ENCODE data around the gene PLXNA4.

The PLXNA4 gene

DNA sequence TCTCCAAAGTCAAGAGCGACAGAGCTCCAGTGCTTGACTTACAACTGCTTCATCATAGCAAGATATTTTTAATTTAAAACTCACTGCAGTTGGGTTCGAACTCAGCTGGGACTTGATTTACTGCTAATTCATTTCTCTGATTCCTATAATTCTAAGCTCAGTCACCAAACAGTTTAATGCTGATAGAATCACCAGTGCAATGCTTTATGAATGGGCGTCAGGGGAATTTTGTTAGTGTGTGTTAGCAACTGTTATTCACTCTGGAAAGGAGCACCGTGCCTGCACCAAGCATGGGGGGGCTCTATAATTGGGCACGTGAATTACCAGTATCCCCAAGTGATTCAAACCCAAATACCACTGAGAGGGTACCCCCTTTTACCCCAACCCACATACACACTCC, 10.4 kb downstream of the PLXNA4 start:
- DNase-seq, result no peak

DNA sequence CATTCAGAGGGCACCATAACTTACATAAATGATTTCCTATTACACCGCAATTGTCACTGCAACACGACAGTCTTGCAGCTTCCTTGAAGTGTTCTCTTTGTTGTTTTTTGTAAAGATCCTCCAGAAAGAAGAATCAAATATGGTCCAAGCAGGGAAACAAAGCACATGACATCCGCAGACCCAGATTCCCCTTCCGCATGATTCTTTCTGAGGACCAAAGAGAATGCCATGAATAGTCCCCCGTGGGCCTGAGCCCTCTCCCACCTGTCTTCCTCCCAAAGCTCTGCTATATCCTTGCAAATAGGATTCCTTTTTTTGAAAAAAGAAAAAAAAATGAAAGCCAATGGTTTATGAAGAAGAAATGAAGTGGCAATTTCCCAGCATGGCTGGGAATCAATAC, 10.8 kb downstream of the PLXNA4 start:
- no peak for DNase-seq

DNA sequence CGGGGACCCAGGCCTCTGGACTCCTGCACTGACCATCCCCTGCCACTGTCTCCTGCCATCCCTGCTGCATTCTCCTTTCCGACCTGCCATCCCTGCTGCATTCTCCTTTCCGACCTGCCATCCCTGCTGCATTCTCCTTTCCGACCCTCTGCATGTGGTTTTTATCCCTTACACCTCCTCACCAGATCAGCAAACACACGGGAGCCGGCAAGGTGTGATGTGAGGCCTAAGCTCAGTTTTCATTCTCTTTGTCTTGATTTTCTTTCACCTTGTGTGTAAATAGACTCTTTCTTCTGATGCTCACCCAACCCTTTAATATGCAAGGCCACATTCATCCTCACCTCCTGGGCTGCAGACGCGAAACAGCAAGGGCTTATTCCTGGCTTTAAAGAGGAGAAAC, 11.4 kb downstream of the PLXNA4 start:
- DNase-seq, result no peak

DNA sequence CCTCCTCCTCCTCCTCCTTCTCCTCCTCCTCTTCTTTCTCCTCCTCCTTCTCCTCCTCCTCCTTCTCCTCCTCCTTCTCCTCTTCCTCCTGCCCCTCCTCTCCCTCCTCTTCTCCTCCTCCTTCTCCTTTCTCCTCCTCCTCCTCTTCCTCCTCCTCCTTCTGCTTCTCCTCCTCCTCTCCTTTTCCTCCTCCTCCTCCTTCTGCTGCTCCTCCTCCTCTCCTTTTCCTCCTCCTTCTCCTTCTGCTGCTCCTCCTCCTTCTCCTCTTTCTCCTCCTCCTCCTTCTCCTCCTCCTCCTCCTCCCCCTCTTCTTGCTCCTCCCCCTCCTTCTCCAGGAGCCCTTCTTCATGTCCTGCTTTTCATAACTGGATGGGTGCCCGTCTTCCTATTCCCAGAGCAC, 12.2 kb downstream of the PLXNA4 start:
- DNase-seq, result no peak

DNA sequence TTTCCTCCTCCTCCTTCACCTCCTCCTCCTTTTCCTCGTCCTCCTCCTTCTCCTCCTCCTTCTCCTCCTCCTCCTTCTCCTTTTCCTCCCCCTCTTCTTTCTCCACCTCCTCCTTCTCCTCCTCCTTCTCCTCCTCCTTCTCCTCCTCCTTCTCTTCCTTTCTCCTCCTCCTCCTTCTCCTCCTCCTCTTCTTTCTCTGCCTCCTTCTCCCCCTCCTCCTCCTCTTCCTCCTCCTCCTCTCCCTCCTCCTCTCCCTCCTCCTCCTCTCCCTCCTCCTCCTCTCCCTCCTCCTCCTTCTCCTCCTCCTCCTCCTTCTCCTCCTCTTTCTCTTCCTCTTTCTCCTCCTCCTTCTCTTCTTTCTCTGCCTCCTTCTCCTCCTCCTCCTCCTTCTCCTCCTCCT, 13.6 kb downstream of the PLXNA4 start:
- DNase-seq, result no peak

DNA sequence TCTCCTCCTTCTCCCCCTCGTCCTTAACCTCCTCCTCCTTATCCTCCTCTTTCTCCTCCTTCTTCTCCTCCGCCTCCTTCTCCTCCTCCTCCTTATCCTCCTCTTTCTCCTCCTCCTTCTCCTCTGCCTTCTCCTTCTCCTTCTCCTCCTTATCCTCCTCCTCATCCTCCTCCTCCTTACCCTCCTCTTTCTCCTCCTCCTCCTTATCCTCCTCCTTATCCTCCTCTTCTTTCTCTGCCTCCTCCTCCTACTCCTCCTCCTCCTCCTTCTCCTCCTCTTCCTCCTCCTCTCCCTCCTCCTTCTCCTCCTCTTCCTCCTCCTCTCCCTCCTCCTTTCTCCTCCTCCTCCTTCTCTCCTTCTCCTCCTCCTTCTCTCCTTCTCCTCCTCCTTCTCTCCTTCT, 14.5 kb downstream of the PLXNA4 start:
- DNase-seq, result no peak

DNA sequence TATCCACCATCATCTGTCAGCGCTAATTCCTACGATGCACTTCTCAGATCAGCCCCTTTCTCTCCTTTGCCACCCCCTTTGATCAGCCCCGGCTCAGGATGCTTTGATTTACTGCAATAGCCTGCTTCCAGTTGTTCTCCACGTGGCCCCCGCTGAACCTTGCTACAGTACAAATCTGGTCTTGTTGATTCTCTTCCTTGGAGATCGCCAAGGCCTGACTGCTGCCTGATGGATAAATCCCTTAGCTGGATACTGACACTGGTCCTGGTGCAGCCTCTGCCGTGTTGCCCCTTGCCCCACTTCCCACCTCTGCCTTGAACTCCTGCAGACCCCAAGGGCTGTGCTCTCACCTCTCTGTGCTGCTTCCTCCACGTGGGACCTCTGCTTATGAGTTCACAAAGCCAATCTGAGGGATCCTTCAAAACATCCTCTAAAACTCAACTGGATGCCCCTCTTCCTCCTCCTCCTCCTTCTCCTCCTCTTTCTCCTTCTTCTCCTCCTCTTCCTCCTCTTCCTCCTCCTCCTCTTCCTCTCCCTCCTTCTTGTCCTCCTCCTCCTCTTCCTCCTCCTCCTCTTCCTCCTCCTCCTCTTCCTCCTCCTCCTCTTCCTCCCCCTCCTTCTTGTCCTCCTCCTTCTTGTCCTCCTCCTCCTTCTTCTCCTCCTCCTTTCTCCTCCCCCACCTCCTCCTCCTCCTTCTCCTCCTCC, 15.3 kb downstream of the PLXNA4 start:
- DNase-seq, result no peak

DNA sequence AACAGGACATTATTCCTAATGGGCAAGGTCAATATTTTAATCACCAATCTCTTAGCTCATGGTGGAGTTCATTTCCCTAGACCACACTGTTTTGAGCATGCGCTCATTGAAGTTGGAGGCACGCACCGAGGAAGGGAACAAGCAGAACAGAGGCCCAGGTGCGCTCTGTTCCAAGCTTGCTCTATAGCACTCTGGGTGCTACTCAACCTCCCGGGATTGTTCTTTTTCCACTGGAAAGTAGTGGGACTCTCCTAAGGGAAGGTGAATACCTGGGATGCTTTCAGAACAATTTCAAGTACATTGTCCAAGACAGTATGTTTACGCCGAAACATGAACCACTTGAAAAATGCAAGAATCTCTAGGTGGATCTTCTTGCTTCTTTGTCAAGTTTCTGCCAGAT, 16.2 kb downstream of the PLXNA4 start:
- DNase-seq, result no peak

DNA sequence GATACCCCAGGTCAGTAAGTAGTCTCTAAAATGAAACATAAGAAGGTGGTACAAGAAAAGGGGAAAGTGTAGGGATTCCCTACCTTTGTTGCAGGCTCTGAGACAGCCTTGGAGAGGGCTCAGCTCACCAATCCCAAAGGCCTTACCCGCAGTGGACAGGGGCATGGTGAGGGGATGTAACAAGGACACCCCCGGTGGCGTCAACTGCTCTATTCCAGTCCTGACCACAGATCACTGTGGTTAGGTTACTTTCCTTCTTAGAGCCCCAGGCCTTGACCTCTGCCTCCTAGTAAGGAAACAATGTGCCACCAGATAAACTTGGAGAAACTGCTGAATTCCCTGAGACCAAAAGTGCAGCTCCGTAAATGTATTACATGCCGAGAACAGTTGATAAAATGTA, 17.5 kb downstream of the PLXNA4 start:
- no peak for DNase-seq

DNA sequence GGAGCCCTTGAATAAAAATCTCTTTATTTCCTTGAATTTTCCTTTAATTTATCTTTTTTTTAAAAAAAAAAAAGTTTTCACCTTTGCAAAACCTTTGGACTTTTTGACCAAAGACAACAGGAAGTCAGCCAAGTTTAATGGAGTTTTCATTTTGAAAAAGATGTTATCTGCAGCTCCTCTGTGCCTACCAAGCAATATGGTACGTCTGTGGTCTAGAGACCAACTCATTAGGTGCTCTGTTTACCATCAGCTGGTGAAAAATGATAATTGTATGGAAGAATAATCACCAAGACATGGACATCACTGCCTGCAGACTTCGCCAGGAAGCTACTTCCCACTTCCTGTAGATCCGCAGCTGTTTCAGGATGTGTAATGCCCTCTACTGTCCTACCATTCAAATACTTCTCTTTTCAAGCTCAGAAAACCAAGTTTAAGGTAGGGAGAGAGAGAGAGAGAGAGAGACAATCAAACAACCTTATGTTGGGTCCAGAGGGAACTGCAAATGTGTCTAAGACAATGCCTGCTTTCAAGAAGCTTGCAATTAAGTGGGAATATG, 18.7 kb downstream of the PLXNA4 start:
- no peak for DNase-seq

DNA sequence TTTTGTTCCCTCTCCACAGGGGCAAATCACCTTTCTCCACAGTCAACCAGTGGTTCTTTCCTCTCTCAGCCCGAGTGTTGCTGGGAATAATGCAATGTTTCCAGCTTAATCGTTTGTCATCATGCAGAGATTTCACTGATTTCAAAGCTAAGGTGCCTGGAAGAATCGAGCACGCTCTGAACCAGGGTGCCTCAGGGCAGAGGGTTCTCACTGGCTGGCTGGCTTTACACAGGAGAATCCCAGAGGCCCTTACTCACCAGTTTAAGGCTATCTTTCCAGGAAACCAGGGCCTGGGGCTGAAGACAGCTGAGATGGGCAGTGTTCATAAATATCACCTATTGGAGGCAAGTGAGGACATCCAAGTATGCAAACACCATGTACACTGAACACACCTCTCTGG, 21.8 kb downstream of the PLXNA4 start:
- DNase-seq, result no peak

DNA sequence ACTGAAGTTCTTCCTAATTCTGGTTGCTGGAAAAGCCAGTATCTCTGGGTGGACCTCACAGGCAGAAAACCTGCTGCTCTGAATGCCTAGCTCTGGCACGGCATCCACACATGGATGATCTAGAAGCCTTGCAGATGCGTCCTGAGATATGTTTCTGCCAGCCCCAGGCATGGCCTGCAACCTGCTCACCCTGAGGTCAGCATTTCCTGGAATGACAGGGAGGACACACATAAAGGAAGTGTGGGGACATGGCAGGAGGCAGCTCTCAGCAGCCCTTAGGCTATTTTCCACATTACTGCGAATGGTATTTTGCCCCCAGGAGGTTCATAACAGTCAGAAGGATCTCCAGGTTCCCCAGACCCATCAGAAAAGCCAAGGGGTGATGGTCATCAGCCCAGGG, 23.2 kb downstream of the PLXNA4 start:
- DNase-seq, result no peak

DNA sequence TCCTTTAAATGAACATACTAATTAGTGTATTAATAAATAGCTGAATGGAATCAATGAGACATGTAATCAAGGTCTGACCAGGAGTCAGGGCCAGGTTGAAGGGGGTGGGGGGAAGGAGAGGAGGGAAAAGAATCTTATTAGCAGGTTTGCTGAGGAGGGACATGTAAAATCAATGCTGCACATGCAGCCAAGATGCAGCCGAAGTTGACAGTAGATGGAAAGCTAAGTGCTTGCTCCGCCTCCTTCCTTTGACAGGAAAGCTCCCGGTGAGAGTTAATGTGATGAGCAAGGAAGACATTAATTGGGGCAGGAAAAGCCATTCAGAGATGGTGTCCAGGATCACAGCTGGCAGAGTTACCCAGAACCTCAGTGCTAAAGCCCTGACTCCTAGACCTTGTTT, 24.4 kb downstream of the PLXNA4 start:
- DNase-seq, result no peak

DNA sequence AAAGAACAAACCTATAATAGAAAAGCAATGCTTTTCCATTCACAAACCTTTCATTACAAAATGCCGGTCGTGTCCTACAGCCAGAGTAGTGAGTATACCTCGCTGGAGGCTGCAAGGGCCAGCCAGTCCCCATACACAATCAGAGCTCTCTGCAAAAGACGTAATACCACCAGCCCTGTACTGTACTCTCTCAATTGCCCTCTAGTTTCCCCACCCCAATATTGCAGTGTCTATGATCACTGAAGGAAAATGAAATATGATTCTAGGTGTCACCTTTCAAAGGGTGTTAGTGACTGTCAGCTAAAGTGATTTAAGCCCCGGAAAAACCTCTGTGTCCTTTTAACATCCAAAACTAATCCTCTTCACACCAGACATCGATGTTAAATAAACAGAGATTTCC, 24.8 kb downstream of the PLXNA4 start:
- no peak for DNase-seq

DNA sequence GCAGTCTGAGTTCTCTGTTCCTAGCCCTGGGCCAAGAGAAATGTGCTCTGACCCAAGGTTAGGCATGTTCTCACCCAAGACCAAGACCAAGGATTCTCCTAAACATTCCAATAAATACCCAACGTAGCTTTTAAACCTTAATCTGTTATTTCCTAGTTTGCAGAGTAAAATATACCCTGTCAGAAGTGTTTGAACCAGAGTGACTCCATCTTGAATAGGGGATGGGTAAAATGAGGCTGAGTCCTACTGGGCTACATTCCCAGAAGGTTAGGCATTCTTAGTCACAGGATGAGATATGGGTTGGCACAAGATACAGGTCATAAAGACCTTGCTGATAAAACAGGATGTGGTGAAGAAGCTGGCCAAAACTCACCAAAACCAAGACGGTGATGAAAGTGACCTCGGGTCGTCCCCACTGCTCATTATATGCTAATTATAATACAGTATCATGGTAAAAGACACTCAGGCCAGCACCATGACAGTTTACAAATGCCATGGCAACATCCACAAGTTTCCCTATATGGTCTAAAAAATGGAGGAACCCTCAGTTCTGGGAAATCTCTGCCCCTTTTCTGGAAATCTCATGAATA, 27.7 kb downstream of the PLXNA4 start:
- no peak for DNase-seq

DNA sequence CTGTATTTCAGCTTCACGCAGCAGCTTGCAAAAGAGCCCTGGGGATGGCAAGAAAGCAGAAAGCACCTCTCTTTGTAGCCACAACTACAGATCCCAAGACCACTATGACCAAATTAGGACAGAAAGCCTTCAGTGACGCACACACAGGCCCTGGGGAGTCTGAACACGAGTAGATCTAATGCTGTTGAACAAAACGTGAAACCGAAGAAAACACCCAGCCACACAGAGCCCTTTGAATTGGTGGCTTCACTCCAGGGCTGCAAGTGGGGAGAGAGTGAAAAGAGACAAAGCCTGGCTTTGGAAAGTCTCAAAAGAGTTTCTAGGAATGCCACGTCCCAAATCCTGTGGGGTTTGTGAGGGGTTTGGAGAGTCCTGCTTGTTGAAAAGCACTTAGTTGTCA, 28.4 kb downstream of the PLXNA4 start:
- DNase-seq, result peak in 21 of 56 donors; percentile 1 to 52 (median 12)

DNA sequence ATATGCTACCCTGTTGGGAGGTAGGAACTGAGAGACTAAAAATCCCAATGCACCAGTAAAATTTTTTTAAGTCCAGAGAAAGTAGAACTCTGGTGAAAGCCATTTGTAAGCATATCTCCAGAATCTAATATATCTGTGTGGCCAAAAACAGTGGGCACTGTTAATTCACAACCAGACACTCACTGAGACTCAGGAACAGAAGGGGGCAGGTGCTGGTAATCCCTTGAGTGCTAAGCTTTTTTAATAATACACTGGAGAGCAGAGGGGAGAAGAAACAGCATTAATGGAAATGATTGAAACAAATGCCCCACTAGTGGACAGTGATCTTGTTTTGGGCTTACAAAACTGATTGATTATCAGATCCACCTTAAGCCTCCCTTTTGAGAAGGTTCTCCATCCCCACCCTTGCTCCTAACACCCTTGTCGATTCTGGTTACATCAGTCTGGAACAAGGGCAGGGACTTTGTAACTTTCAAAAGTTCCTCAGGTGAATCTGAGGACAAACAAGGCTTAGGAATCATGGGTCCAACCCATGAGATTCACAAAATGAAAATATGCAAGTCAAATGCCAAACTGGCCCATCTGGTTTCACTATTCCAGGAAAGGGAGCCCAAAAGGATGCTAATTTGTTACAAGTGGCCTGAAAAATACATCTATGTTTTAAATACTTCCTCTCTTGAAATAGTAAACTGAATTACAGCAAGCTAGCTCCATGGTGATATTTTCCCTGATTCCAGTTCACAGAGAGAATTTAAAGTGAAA, 29.7 kb downstream of the PLXNA4 start:
- no peak for DNase-seq

DNA sequence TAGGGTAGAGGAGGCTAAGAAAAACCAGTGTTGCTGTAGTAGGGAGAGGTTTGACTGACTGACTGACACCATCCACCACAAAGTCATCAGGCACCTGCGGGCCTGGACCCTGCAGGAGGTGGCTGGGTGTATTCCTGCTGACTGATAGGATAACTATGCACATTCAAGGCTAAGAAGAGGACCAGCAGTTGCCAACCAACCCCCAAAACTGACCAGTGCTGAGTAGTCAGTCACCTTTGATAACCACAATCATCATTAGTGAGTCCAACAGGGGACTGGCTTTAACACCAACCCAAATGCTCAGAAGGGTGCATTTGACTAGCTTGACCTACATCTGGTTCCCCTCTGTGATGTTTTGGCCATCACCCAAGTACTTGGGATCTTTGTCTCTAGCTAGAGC, 30.5 kb downstream of the PLXNA4 start:
- no peak for DNase-seq

DNA sequence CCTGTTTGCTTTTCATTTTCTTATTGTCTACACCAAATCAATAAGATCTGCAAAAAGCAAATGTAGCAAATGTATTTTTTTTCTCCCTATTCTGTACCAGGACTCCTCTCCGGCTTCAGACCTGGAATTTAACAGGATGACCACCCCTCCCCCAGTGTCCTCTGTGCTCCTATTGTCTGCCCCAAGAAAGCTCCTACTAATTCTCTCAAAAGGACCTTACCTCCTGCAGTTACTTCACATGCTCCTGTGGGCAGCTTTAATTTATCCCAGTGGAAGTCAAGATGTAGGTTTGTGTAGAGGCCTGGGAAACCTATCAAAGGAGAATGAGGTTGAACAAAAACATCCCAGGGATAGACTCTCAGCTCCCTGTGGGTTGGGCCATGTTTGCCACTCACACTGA, 31.3 kb downstream of the PLXNA4 start:
- DNase-seq, result no peak

DNA sequence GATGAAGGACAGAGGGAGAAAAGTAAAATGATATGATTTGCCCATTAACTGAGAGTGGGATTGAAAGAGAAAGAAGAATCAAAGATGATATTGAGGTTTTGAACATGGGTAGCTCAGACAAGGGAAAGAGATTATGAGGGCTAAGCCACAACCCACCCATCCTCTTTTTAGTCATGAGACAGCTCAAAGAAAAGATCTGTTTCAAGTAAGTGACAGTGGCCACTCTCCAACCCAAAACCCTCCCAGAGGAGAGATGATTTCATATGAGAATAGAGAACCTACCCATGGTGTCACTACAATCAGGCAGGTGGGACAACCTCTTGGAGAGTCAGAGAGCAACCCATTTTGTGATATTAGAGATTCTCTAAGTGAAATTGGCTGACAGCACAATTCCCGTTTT, 32.2 kb downstream of the PLXNA4 start:
- no peak for DNase-seq

DNA sequence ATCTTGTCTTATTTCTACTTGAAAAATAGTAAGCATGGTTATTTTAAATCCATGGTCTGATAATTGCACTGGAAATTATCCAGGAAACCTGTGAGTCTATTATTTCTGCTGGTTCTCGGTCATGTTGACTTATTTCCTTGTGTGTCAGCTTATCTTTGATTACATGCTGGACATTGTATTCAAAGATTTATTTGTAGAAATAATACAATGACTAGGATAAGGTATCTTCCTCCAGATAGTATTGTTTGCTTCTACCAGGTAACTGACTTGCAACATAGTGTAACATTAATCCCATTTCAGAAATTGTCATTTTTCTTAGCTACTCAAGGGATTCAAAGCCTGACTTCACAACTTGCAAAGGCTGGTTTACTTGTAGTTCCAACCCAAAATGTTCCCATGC, 33.4 kb downstream of the PLXNA4 start:
- no peak for DNase-seq

DNA sequence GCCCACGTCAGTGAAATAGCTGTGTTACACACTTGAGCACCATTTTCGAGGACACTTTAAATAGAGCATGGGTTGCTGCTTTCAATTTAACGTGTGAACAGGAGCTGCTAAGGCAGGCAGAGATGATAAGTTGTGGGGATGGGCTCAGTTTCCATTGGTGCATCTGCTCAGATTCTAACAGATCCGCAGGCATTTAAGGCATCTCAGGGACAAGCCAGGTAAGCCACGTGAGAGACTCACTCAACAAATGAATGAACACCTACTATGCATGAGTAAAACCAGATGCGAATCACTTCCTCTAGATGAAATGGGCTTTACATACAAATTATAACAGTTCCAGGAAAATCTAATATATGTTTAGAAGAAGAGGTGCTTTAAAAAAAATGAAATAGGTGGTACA, 34.6 kb downstream of the PLXNA4 start:
- DNase-seq, result no peak
